Endothelial cell of umbilical vein (primary cell): ENCODE results near the gene SOX13. TPM values are rescaled to one million over a fixed set of nuclear protein-coding genes. Genes with fewer than 3 reads are reported as not detected.

Source experiments
- BruUV-seq: library from RNA; stranded (reverse); fragments of 400-500 nt; replicated peaks from 2 replicates; lab custom pipeline; 2021; lab: Mats Ljungman, UMichigan
- CTCF ChIA-PET: fragments of 300-600, 350-600 bp; sonication (Branson Sonifier 250); formaldehyde crosslinking; loops from one replicate; lab custom pipeline; 2021; ENCODE audit warnings: antibody characterized with exemption, inconsistent platforms; lab: Charles Lee
- POLR2A ChIA-PET: fragments of 300-600, 350-600 bp; sonication (Branson Sonifier 250); formaldehyde crosslinking; loops from one replicate; lab custom pipeline; 2021; ENCODE audit warnings: antibody characterized with exemption, inconsistent platforms; lab: Charles Lee
- DNase-seq: peaks from one replicate; pipeline ENCODE4 v3.0.0-alpha.2; 2011; ENCODE audit warnings: low read depth, low spot score
- FAIRE-seq: peaks from 2 replicates; lab custom pipeline; 2011; peaks lifted over from hg19 to GRCh38; lab: Jason Lieb, UNC
- H2AFZ ChIP-seq: 2 replicates; pipeline ENCODE4 v1.6.0; 2012; ENCODE audit warnings: low read depth, low read length, control low read depth, inconsistent platforms
- H3K27ac ChIP-seq: 2 replicates; pipeline ENCODE4 v1.5.1; 2011; ENCODE audit warnings: low read depth, mild to moderate bottlenecking, control low read depth, low read length, moderate library complexity; ENCODE audit not compliant: insufficient read depth
- H3K27me3 ChIP-seq, 2 experiments: 2 replicates each; pipeline versions ENCODE4 v1.6.0 to v1.6.1; 2011; ENCODE audit warnings: low read length in 2 of 2, mixed read lengths in 1 of 2; ENCODE audit not compliant: control insufficient read depth in 2 of 2, insufficient read depth in 2 of 2
- H3K36me3 ChIP-seq, 2 experiments: 2 replicates in 1 of 2; 3 replicates in 1 of 2; pipeline ENCODE4 v1.5.1; 2011; ENCODE audit warnings: low read length in 2 of 2, mild to moderate bottlenecking in 1 of 2, moderate library complexity in 1 of 2; ENCODE audit not compliant: control insufficient read depth in 2 of 2, insufficient read depth in 2 of 2; ENCODE audit errors: extremely low read depth in 1 of 2
- H3K4me1 ChIP-seq: 3 replicates; pipeline ENCODE4 v1.5.1; 2011; ENCODE audit warnings: mild to moderate bottlenecking, low read length; ENCODE audit not compliant: control insufficient read depth, insufficient read depth; ENCODE audit errors: extremely low read depth
- H3K4me2 ChIP-seq: 2 replicates; pipeline ENCODE4 v1.6.1; 2011; ENCODE audit warnings: low read length, control low read depth, mixed read lengths; ENCODE audit not compliant: insufficient read depth
- H3K4me3 ChIP-seq, 3 experiments: fragments of 200-600 bp in 1 of 3; sonication (generic), shearing (Covaris generic) in 1 of 3; replicated peaks in 1 of 3; 2 replicates each; pipeline ENCODE4 v1.5.1; 2011 to 2016; ENCODE audit warnings: control low read depth in 3 of 3, low read length in 3 of 3, mild to moderate bottlenecking in 2 of 3, inconsistent platforms in 1 of 3, low read depth in 1 of 3, moderate library complexity in 1 of 3; ENCODE audit not compliant: insufficient read depth in 1 of 3
- H3K79me2 ChIP-seq: 2 replicates; pipeline ENCODE4 v1.6.0; 2012; ENCODE audit warnings: low read length, inconsistent platforms; ENCODE audit not compliant: control insufficient read depth, insufficient read depth
- H3K9ac ChIP-seq: replicated peaks from 2 replicates; pipeline ENCODE3; 2011; ENCODE audit warnings: low read length, control low read depth; ENCODE audit not compliant: insufficient read depth; ENCODE audit errors: extremely low read depth
- H3K9me1 ChIP-seq: replicated peaks from 3 replicates; pipeline ENCODE4 v1.6.0; 2011; ENCODE audit warnings: mild to moderate bottlenecking, low read length; ENCODE audit not compliant: control insufficient read depth, insufficient read depth; ENCODE audit errors: extremely low read depth
- H3K9me3 ChIP-seq: replicated peaks from 2 replicates; pipeline ENCODE4 v1.5.1; 2012; ENCODE audit warnings: low read length, inconsistent platforms; ENCODE audit not compliant: control insufficient read depth, insufficient read depth
- H4K20me1 ChIP-seq: replicated peaks from 2 replicates; pipeline ENCODE3; 2011; ENCODE audit warnings: mild to moderate bottlenecking, low read length; ENCODE audit not compliant: control insufficient read depth, insufficient read depth; ENCODE audit errors: extremely low read depth
- EZH2 ChIP-seq: IDR thresholded peaks from 2 replicates; pipeline ENCODE4 v1.6.1; 2012; ENCODE audit warnings: borderline replicate concordance, low read depth, mild to moderate bottlenecking, moderate library complexity, low read length, inconsistent platforms; ENCODE audit not compliant: severe bottlenecking
- FOS ChIP-seq: IDR thresholded peaks from 2 replicates; pipeline ENCODE4 v1.6.1; 2011; ENCODE audit warnings: mild to moderate bottlenecking, low read length, moderate library complexity, borderline replicate concordance; ENCODE audit not compliant: insufficient read depth
- GATA2 ChIP-seq: IDR thresholded peaks from 2 replicates; pipeline ENCODE4 v1.7.0; 2011; ENCODE audit warnings: low read depth, mild to moderate bottlenecking, moderate library complexity, mixed read lengths, low read length; ENCODE audit not compliant: insufficient read length, insufficient read depth
- JUN ChIP-seq: IDR thresholded peaks from 2 replicates; pipeline ENCODE4 v1.6.1; 2011; ENCODE audit warnings: borderline replicate concordance, low read depth; ENCODE audit not compliant: insufficient read length, insufficient read depth
- MYC ChIP-seq: IDR thresholded peaks from one replicate; pipeline ENCODE4 v1.6.1; 2011; ENCODE audit warnings: mild to moderate bottlenecking, low read depth, low read length
- POLR2A ChIP-seq: IDR thresholded peaks from 2 replicates; pipeline ENCODE4 v1.6.1; 2012; ENCODE audit warnings: low read depth, mild to moderate bottlenecking, control low read depth, low read length
- POLR2AphosphoS5 ChIP-seq: IDR thresholded peaks from 2 replicates; pipeline ENCODE4 v1.6.1; 2012; ENCODE audit warnings: low read depth, mild to moderate bottlenecking, control low read depth, low read length, moderate library complexity; ENCODE audit not compliant: insufficient read depth
- dilution Hi-C: fragments of 300-500 bp; cut with MboI; formaldehyde crosslinking; loops from one replicate; pipeline ENCODE4 v1.15.0; 2019; ENCODE audit warnings: low sequenced_read_pairs; ENCODE audit not compliant: extremely low pct_ligation_motif_present
- intact Hi-C: fragments of 100-400 bp; cut with micrococcal nuclease; formaldehyde crosslinking; loops from one replicate; pipeline ENCODE4 v1.10.0; 2022
- polyA plus RNA-seq, 4 experiments: library from polyadenylated mRNA; depleted of rRNA in 3 of 4; stranded (reverse) in 3 of 4; unstranded in 1 of 4; fragments of >200 nt; gene quantifications; 2 replicates each; pipeline versions ENCODE4 v1.2.1 to v1.2.3, GENCODE V29; 2011 to 2012; ENCODE audit warnings: missing spikeins in 1 of 4
- total RNA-seq: library from RNA; stranded (reverse); gene quantifications from 2 replicates; pipeline ENCODE4 v1.2.3, GENCODE V29; 2021
- TF ChIP-seq, protein P1 (sequence below), 2 donors: IDR thresholded peaks; 1 replicate in 1 of 2; 2 replicates in 1 of 2; pipeline ENCODE4 v1.5.1; 2011; ENCODE audit warnings: low read length in 2 of 2, mild to moderate bottlenecking in 2 of 2, moderate library complexity in 2 of 2, control low read depth in 1 of 2, inconsistent platforms in 1 of 2, low read depth in 1 of 2; ENCODE audit not compliant: insufficient read depth in 1 of 2; ENCODE audit errors: extremely low read depth in 1 of 2
- TF ChIP-seq, protein P2 (sequence below): IDR thresholded peaks from 2 replicates; pipeline ENCODE4 v1.6.1; 2011; ENCODE audit not compliant: insufficient read depth, insufficient read length

The SOX13 gene
- total and polyA plus RNA-seq, 2 donors (not counting 3 experiments of a cell fraction or from before 2014, with no cell fraction given): 40.8 to 57.7 TPM

DNA sequence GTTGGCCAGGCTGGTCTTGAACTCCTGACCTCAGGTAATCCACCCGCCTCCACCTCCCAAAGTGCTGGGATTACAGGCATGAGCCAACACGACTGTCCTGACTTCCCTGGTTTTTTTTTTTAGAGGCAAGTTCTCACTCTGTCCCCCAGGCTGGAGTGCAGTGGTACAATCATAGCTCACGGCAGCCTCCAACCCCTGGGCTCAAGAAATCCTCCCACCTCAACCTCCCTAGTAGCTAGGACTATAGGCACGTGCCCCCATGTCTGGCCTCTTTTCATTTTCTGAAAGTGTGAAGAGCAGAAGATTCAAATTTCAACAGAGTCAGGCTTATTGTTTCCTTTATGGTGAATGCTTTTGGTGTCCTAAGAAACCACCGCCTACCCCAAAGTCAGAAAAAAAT, 21.7 kb upstream of the SOX13 start:
- Histone ChIP-seq H3K27me3 (no peaks in the 10 kb centered on the region), H3K4me1 (no peaks in the 10 kb centered on the region), H4K20me1 (no peaks in the 10 kb centered on the region), H3K9ac (no peak overlapping the region), H3K79me2 (no peaks in the 10 kb centered on the region), H3K9me3 (no peaks in the 10 kb centered on the region), H3K27ac (no peak overlapping the region), H3K4me2 (no peak overlapping the region), H3K36me3 (no peaks in the 10 kb centered on the region), H3K4me3 (no peak overlapping the region), H2AFZ (no peak overlapping the region), H3K9me1 (no peaks in the 10 kb centered on the region)
- dilution Hi-C loops (no loop called here), intact Hi-C loops (no loop called here)
- CTCF ChIA-PET: interaction anchor here (1.7 to 2.8 kb wide), 2 partner anchors 22 to 180 kb away, joined by 3 to 15 read pairs; partner anchors contain the start of gene SOX13
- no peak for FAIRE-seq
- DNase-seq: no peak
- no peak for TF ChIP-seq POLR2AphosphoS5
- TF ChIP-seq FOS: no peak
- no TSS peak for BruUV-seq
- POLR2A ChIA-PET: no interaction called here

DNA sequence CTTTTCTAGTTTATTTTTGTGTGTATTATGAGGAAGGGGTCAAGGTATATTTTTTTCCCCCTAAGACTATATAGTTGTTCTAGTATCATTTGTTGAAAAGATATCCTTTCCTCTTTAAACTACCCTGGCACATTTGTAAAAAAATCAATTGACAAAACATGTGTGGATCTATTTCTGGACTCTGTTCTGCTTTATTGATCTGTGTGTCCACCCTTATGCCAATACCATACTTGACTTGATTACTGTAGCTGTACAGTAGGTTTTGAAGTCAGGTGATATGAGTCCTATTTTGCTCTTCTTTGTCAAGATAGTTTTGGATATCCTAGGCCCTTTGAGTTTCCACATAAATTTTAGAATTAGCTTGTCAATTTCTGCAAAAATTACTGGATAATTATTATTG, 21.2 kb upstream of the SOX13 start:
- Histone ChIP-seq H3K4me1 (no peaks in the 10 kb centered on the region), H3K4me2 (no peak overlapping the region), H2AFZ (no peak overlapping the region), H3K9ac (no peak overlapping the region), H3K36me3 (no peaks in the 10 kb centered on the region), H3K9me1 (no peaks in the 10 kb centered on the region), H3K9me3 (no peaks in the 10 kb centered on the region), H3K27me3 (no peaks in the 10 kb centered on the region), H4K20me1 (no peaks in the 10 kb centered on the region), H3K27ac (no peak overlapping the region), H3K4me3 (no peak overlapping the region), H3K79me2 (no peaks in the 10 kb centered on the region)
- intact Hi-C loops: no loop called here
- FAIRE-seq: no peak
- DNase-seq: no peak
- dilution Hi-C loops: no loop called here
- ChIA-PET CTCF (interaction anchor here (0.7 to 2.8 kb wide), 3 partner anchors 21 to 181 kb away, joined by 3 to 15 read pairs (median 3); partner anchors contain the start of gene SOX13), POLR2A (no interaction called here)
- no TSS peak for BruUV-seq
- TF ChIP-seq, protein P1, sequence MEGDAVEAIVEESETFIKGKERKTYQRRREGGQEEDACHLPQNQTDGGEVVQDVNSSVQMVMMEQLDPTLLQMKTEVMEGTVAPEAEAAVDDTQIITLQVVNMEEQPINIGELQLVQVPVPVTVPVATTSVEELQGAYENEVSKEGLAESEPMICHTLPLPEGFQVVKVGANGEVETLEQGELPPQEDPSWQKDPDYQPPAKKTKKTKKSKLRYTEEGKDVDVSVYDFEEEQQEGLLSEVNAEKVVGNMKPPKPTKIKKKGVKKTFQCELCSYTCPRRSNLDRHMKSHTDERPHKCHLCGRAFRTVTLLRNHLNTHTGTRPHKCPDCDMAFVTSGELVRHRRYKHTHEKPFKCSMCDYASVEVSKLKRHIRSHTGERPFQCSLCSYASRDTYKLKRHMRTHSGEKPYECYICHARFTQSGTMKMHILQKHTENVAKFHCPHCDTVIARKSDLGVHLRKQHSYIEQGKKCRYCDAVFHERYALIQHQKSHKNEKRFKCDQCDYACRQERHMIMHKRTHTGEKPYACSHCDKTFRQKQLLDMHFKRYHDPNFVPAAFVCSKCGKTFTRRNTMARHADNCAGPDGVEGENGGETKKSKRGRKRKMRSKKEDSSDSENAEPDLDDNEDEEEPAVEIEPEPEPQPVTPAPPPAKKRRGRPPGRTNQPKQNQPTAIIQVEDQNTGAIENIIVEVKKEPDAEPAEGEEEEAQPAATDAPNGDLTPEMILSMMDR (IDR thresholded peaks at IDR 0.05; ENCODE audit: extremely low read depth in 1 of 2, insufficient read depth in 1 of 2, low read depth in 1 of 2, low read length in 2 of 2): no peak
- TF ChIP-seq MYC (no peak), POLR2A (no peak), JUN (no peak), FOS (no peak), EZH2 (no peak), POLR2AphosphoS5 (no peak), GATA2 (no peak)
- TF ChIP-seq, protein P2, sequence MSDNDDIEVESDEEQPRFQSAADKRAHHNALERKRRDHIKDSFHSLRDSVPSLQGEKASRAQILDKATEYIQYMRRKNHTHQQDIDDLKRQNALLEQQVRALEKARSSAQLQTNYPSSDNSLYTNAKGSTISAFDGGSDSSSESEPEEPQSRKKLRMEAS: no peak
